ENCODE results near the gene DIS3L2.
A peak's percentile ranks its signal among the peaks of the same experiment; 100 is the strongest.
"Not testable (repeated sequence)": the region's sequence is repeated elsewhere in the genome, so short reads cannot be mapped to it uniquely, and the experiment has no call there.

The DIS3L2 gene

GRCh38 chr2:232310121-232310520 is 348.6 kb downstream of the DIS3L2 start:
- peak; percentile 81 for ATAC-seq

- ATAC-seq, result no peak
Observed at GRCh38 chr2:232310696-232311095, 349.2 kb downstream of the DIS3L2 start.

- ATAC-seq, result not testable (repeated sequence)
Observed at GRCh38 chr2:232313645-232314044, 352.1 kb downstream of the DIS3L2 start.

- ATAC-seq, result peak; percentile 92
Observed at GRCh38 chr2:232315049-232315922, 353.8 kb downstream of the DIS3L2 start.

DNA sequence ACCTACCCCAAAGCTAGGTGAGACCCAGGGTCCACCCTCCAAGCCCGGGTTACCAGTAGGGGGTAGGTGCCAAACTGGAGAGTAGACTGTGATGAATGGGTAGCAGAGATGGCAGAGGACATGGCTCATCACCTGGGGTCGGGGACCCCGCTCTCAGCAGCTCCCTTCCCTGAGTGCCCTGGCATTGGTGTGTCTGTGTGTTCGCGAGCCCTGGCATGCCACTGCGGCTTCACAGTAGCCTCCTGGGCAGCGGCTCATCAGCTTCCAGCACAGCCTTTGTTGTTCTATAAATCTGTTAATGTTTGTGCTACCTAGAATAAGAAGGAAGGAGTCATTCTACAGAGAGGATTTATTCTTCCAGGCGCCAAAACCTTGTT is 354.4 kb downstream of the DIS3L2 start:
- ATAC-seq, result no peak

DNA sequence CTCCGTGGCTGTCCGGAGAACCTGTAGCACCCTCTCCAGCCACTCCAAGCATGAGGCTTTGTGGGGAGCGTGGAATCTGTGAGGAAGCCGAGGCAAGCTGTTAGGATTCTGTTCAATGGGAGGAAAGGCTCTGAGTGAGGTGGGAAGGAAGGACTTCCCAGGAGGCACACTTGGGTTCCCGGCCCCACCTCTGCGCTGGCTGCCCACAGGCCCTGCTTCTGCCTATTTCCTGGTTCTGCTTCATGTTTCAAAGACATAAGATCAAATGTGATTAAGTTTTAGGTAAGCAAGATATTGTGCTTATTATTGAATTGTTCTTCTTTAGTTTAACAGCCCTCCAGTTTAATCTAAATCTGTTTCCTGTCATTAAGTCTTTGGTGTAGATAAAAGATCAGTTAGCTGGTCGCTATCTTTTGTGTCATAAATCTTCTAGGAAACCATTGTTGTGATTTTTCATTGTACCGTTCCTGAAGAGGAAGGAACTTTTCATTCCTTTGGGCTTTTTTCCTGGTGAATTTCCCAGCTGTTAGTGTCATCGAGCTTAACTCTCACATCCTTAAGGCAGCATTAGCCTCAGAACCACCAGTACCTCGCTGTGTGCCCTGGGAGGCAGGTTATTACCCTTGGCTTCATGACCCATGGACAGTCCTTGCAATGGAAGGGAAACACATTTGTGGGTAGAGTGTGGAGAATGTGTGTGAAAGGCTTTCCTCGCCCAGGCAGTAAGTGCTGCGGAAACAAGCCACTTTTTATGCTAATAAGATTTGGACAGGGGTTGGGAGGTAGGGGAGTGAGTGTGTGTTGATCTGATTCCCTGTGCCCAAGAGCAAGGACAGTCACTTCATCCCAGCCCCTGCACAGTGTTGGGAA is 355.2 kb downstream of the DIS3L2 start:
- no peak for ATAC-seq

- no peak for ATAC-seq
Observed at GRCh38 chr2:232318169-232318855, 356.8 kb downstream of the DIS3L2 start.

- ATAC-seq, result no peak
Observed at GRCh38 chr2:232319067-232319802, 357.7 kb downstream of the DIS3L2 start.

DNA sequence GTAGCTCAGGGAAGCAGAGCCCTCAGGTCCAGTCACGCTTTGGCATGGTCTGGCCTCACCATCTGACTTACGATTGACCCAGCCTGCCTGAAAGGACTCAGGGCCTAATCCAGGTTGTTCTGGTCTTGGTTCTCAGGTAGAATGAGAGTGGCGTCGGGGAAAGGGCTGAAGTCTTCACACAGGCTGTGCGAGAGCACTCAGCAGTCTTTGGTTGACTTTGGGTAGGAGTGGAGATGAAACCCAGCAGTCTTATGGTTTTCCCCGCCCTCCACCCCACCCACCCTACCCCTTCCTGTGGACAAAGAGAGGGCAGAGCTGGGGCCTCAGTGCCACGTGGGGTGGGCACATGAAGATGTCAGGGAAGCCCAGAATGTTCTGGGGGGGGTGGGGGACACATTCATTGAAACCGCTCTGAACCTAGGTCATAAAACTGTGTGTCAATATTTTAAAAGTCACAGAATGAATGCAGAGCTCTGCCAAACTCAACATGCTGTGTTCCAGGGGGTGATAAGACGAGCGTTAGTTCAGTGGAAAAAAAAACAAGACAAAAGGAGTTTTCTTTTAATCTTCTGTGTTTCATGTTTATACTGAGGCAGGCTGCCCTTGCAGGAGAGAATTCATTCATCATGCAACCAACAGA is 358.4 kb downstream of the DIS3L2 start:
- ATAC-seq, result no peak

DNA sequence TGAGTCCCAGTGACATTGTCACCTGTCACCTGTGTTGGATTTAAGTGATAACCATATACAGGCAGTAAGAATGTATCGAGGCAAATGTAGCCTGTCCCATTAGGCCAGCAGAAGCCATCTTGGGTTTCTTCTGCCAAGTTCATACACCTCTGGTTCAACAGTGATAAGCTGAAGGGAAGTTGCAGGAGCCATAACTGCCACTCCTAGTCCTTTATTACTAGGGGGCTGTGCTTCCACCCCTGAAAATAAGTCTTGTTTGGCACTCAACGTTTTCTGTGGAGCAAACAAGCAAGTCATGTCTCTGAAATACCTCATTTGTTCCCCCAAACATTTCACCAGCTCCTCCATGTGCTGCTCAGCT is 358.9 kb downstream of the DIS3L2 start:
- ATAC-seq, result no peak

DNA sequence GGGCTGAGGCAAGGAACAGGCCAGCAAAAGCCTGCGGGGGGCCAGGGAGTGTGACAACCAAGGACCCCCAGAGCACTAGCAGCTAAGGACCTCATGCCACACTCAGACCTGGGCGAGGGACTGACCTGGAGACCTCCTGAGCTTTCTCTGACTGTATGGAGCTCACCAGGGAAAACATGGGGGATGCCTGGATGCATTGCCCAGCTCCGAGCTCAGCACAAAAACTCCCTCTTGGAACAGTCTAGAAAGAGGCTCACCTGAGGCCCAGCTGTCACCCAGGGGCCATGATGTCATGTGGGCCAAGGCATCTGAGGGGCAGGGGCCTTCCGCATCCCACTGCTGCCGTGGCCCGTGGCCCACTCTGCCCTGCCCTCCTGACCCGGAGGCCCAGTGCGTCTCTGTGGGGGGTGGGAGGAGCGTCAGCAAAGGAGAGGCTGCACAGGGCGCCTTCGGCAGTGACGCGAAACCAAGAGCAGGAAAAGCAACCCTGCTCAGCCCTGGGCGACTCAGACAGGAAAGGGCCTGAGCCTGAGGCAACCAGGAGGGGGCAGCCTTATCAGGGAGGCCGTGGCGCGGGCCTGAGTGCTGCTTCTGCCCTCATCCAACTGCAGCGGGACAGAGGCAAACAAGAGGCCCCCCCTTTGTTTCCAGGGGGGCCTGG is 359.8 kb downstream of the DIS3L2 start:
- ATAC-seq, result peak; percentile 78 to 83

DNA sequence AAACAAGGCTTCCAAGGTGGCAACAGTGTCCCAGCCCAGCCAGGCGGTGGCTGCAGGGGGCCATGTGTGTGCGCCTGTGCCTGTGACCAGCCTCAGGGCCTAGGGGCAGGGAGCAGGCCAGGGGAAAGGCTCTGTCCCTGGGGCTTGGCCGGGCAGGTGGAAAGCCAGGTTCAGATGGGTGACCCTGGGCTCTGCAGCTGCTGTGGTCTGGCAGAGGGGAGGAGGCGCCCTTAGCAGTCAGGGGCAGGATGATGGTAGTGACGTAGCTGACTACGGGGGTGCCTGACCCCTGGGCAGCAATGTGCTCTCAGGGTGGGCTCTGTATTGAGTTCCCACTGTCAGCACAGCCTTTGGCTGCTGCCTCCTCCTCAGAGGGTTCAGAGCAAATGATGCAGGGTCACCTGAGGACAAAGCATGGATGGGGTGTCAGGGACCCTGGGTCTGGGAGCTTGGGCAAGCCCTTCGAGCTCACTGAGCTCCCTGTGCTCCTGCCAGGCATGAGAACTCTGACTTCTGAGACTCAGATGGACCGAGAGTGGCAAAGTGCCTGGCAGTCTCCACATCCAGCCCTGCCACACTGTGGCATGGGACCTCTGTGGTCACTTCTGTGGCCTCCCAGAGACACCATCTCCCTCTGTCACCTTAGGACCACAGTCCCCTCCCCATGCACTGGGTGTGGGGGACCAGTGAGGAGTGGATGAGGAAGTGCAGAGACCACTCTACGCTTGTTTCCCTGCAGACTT is 360.5 kb downstream of the DIS3L2 start:
- no peak for ATAC-seq

GRCh38 chr2:232322560-232323327 is 361.2 kb downstream of the DIS3L2 start:
- ATAC-seq, result no peak

GRCh38 chr2:232323328-232323650 is 361.8 kb downstream of the DIS3L2 start:
- no peak for ATAC-seq

DNA sequence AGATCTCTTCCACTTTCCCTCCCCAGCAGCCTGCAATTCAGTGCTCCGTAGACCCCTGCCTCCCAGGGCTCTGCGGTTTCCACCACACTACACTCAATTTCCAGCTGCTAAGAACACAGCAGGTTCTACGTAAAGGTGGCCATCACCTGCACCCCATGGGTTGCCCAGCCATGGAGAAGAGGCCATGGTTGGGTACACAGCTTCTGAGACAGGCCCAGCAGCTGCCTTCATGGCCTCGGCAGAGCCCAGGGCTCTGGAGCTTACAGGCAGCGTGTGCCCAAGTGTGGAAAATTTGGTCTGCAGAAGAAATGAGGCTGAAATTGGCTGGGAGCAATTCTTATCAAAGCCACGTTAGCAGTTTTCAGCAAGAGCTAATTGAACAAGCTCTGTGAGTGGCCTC is 362.5 kb downstream of the DIS3L2 start:
- ATAC-seq, result not testable (repeated sequence)

DNA sequence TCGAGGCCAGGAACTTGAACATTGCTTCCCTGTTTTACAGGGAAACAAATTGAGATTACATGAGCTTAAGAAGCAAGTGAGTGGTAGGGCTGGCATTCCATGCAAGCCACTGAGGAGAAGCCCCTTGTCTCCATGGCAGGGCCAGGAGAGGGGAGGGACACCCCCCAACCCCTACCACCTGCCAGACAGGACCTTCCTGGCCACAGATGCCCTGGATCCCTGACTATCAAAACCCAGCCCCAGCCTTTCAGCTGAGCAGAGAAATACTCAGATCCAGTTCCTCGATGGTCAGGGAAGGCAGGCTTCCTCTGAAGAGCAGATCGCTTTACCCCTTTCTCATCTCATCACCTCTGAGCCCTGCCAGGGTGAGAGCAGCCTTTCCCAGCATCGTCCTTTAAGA is 363.3 kb downstream of the DIS3L2 start:
- no peak for ATAC-seq

- peak; percentile 21 to 39 for ATAC-seq
Observed at GRCh38 chr2:232325324-232326273, 364.1 kb downstream of the DIS3L2 start.

DNA sequence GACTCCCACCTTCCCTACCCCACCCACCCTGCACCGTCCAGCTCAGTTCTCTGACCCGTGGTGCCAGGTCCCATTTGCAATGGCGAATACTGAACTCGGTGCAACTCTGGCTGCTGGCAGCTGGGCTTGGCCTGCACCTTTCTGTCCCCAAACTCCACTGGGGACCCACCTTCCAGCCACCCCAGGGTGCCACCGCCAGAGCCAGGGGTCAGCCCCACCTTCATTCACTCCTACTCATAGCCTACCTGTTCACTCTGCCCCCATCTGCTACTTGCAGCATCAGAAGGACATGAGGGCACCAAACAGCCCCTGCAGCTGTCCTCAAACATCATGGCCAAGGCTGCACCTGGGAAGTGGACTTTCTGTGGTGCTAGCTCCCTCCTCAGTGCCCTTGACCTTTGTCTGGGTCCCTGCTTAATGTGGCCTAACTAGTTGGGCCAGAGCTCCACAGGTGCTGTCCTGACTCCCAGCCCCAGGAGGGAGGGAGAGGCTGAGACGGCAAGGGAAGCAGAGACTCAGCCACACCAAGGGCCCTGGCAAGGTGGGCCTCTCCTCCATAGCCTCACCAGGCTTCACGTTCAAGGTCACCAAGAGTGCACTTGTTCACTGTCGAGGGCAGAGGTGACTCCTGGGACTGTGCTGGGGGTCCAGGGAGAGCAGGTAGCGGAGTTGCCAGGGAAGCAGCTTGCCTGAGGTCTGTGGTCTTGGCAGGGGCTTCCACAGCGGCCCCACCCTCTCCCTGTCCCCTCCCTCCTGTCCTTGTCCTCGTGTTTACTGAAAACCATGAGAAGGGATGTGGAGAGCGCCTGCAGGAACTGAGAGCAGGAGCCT is 365.0 kb downstream of the DIS3L2 start:
- not testable (repeated sequence) for ATAC-seq

Data from activated CD4-positive, CD25-positive, alpha-beta regulatory T cell treated with anti-CD3 and anti-CD28 coated beads, Interleukin-2, amount 50 U/mL, for 24 hours (primary cell).